ENCODE data around the gene CAMK1G. TPM values are rescaled to one million over a fixed set of nuclear protein-coding genes. Genes with fewer than 3 reads are reported as not detected.

Gene CAMK1G
- polyA plus RNA-seq, 1 of the 3 experiments (the other 2 are of a cell fraction), result 15.1 TPM

DNA sequence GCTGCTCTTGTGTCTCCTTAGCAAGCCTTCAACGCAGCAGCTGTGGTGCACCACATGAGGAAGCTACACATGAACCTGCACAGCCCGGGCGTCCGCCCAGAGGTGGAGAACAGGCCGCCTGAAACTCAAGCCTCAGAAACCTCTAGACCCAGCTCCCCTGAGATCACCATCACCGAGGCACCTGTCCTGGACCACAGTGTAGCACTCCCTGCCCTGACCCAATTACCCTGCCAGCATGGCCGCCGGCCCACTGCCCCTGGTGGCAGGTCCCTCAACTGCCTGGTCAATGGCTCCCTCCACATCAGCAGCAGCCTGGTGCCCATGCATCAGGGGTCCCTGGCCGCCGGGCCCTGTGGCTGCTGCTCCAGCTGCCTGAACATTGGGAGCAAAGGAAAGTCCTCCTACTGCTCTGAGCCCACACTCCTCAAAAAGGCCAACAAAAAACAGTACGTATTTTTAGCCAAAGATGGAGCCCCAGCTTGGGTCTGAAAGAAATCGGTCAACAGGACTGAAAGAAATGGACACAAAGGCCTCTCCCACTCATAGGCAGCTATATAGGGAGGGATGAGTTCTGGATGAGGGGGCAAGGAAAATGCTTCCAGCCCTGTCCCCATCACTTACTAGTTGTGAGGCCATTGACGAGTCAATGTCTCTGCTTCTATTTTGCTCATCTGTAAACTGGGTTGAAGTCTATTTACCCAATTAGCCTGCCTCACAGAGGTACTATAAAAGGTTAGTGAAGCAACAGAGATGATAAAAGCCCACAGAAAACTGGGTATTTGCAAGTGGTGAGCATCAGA lies 28.5 kb downstream of the CAMK1G start (continued):
- TF ChIP-seq SIN3A (IDR thresholded peaks at IDR 0.05; ENCODE audit: borderline replicate concordance, low read depth, low read length), result no peak

DNA sequence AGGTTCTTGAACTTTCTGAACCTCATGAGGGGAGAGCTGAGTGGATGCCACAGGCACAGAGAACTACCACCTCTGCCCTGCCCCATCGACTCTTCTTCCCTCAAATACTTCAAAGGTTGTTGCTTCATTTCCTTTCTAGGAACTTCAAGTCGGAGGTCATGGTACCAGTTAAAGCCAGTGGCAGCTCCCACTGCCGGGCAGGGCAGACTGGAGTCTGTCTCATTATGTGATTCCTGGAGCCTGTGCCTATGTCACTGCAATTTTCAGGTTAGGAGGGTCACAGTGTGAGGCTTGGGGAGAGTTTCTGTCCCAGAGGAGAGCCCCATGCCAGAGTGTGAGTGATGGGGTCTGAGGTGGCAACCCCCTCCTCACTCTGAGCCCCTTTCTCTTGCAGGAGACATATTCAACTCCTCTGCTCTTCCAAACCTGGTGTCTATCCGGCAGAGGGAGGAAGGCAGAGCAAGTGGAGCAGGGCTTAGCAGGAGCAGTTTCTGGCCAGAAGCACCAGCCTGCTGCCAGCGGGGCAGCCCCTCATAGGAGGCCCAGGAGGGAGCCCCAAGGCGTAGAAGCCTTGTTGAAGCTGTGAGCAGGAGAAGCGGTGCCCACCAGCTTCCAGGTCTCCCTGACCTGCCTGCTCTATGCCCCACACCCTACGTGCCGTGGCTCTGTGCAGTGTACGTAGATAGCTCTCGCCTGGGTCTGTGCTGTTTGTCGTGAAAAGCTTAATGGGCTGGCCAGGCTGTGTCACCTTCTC lies 29.3 kb downstream of the CAMK1G start:
- Histone ChIP-seq H4K20me1 (ENCODE audit: insufficient read depth) (no peaks in the 10 kb centered on the region), H3K9me3 (no peaks in the 10 kb centered on the region), H3K4me2 (no peak overlapping the region), H2AFZ (ENCODE audit: low read depth) (no peak overlapping the region), H3K79me2 (ENCODE audit: insufficient read depth) (no peaks in the 10 kb centered on the region), H3K9me2 (no peaks in the 10 kb centered on the region), H3K27me3 (ENCODE audit: insufficient read depth) (no peaks in the 10 kb centered on the region), H3K4me3 (ENCODE audit: low read depth in 2 of 2, low read length in 1 of 2) (no peak overlapping the region), H3K27ac (ENCODE audit: low read depth in 2 of 2, low read length in 1 of 2) (no peak overlapping the region), H3K36me3 (replicated peaks in 1 of 2; ENCODE audit: control insufficient read depth in 1 of 2, insufficient read depth in 2 of 2, low read length in 1 of 2) (peaks cover 5 to 55% of the 10 kb centered on the region in 2 experiments), H3K9ac (no peak overlapping the region), H3F3A (replicated peaks; ENCODE audit: insufficient read depth) (no peaks in the 10 kb centered on the region), H3K4me1 (ENCODE audit: control insufficient read depth in 1 of 2, insufficient read depth in 2 of 2, low read depth in 1 of 2, low read length in 1 of 2) (no peaks in the 10 kb centered on the region; a peak in 1 of 4 replicates)
- POLR2A ChIA-PET, result no interaction called here
- CTCF ChIA-PET, result interaction anchor here (1.2 to 6.9 kb wide), 4 partner anchors 11 to 31 kb away, joined by 3 to 43 read pairs (median 8); no protein-coding TSS in a partner anchor
- no peak for DNase-seq
- WGBS (ENCODE audit: low lambda C conversion rate), result 88% methylated on average over 11 of the region's 12 CpGs
- TF ChIP-seq RAD21 (IDR thresholded peaks at IDR 0.05; ENCODE audit: low read length) (no peak), NRF1 (IDR thresholded peaks at IDR 0.05; ENCODE audit: low read depth, low read length) (no peak), RCOR1 (IDR thresholded peaks at IDR 0.05; ENCODE audit: low read length) (no peak), TCF12 (IDR thresholded peaks at IDR 0.05) (no peak), SMC3 (IDR thresholded peaks at IDR 0.05; ENCODE audit: low read depth, low read length) (no peak), POLR2AphosphoS5 (IDR thresholded peaks at IDR 0.05; ENCODE audit: low read depth, low read length) (no peak), MEF2A (IDR thresholded peaks at IDR 0.05; ENCODE audit: borderline replicate concordance, low read depth) (no peak), EZH2phosphoT487 (IDR thresholded peaks at IDR 0.05; ENCODE audit: borderline replicate concordance, low read depth) (no peak), ELF1 (IDR thresholded peaks at IDR 0.05) (no peak), MXI1 (IDR thresholded peaks at IDR 0.05; ENCODE audit: low read depth, low read length) (no peak), SIN3A (IDR thresholded peaks at IDR 0.05; ENCODE audit: borderline replicate concordance, low read depth, low read length) (no peak)
- TF ChIP-seq, protein P1, sequence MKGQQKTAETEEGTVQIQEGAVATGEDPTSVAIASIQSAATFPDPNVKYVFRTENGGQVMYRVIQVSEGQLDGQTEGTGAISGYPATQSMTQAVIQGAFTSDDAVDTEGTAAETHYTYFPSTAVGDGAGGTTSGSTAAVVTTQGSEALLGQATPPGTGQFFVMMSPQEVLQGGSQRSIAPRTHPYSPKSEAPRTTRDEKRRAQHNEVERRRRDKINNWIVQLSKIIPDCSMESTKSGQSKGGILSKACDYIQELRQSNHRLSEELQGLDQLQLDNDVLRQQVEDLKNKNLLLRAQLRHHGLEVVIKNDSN (IDR thresholded peaks at IDR 0.05; ENCODE audit: borderline replicate concordance, low read depth), result no peak
- TF ChIP-seq, protein P2, sequence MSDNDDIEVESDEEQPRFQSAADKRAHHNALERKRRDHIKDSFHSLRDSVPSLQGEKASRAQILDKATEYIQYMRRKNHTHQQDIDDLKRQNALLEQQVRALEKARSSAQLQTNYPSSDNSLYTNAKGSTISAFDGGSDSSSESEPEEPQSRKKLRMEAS (IDR thresholded peaks at IDR 0.05; ENCODE audit: low read depth), result no peak
- TF ChIP-seq, protein P3, sequence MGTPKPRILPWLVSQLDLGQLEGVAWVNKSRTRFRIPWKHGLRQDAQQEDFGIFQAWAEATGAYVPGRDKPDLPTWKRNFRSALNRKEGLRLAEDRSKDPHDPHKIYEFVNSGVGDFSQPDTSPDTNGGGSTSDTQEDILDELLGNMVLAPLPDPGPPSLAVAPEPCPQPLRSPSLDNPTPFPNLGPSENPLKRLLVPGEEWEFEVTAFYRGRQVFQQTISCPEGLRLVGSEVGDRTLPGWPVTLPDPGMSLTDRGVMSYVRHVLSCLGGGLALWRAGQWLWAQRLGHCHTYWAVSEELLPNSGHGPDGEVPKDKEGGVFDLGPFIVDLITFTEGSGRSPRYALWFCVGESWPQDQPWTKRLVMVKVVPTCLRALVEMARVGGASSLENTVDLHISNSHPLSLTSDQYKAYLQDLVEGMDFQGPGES (IDR thresholded peaks at IDR 0.05; ENCODE audit: low read depth, low read length), result no peak
- TF ChIP-seq, protein P4, sequence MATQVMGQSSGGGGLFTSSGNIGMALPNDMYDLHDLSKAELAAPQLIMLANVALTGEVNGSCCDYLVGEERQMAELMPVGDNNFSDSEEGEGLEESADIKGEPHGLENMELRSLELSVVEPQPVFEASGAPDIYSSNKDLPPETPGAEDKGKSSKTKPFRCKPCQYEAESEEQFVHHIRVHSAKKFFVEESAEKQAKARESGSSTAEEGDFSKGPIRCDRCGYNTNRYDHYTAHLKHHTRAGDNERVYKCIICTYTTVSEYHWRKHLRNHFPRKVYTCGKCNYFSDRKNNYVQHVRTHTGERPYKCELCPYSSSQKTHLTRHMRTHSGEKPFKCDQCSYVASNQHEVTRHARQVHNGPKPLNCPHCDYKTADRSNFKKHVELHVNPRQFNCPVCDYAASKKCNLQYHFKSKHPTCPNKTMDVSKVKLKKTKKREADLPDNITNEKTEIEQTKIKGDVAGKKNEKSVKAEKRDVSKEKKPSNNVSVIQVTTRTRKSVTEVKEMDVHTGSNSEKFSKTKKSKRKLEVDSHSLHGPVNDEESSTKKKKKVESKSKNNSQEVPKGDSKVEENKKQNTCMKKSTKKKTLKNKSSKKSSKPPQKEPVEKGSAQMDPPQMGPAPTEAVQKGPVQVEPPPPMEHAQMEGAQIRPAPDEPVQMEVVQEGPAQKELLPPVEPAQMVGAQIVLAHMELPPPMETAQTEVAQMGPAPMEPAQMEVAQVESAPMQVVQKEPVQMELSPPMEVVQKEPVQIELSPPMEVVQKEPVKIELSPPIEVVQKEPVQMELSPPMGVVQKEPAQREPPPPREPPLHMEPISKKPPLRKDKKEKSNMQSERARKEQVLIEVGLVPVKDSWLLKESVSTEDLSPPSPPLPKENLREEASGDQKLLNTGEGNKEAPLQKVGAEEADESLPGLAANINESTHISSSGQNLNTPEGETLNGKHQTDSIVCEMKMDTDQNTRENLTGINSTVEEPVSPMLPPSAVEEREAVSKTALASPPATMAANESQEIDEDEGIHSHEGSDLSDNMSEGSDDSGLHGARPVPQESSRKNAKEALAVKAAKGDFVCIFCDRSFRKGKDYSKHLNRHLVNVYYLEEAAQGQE (IDR thresholded peaks at IDR 0.05; ENCODE audit: low read depth, low read length), result no peak

All from SK-N-SH (cell line).